Neural progenitor cell (in vitro differentiated cells): ENCODE results near the gene GABRA5. TPM values are rescaled to one million over a fixed set of nuclear protein-coding genes. Genes with fewer than 3 reads are reported as not detected.

ENCODE experiments used
- DNase-seq: peaks from one replicate; pipeline ENCODE4 v3.0.0-alpha.2; 2016; ENCODE audit warnings: low spot score
- H2AFZ ChIP-seq: fragments of 200-600 bp; sonication (generic); replicated peaks from 2 replicates; pipeline ENCODE4 v1.6.1; 2016; ENCODE audit warnings: antibody characterized with exemption
- H3F3A ChIP-seq: fragments of 200-600 bp; sonication (generic); 2 replicates; pipeline ENCODE4 v1.6.1; 2016; ENCODE audit warnings: antibody characterized with exemption, low read depth
- H3K27ac ChIP-seq: fragments of 200-600 bp; sonication (generic); 2 replicates; pipeline ENCODE4 v1.5.1; 2016; ENCODE audit warnings: mild to moderate bottlenecking
- H3K27me3 ChIP-seq: fragments of 200-600 bp; sonication (generic); 2 replicates; pipeline ENCODE4 v1.6.1; 2016; ENCODE audit warnings: mild to moderate bottlenecking, moderate library complexity
- H3K36me3 ChIP-seq: fragments of 200-600 bp; sonication (generic); 2 replicates; pipeline ENCODE4 v1.5.1; 2016
- H3K4me1 ChIP-seq: fragments of 200-600 bp; sonication (generic); 2 replicates; pipeline ENCODE4 v1.6.1; 2016; ENCODE audit warnings: mixed run types
- H3K4me2 ChIP-seq: fragments of 200-600 bp; sonication (generic); 2 replicates; pipeline ENCODE4 v1.6.1; 2016
- H3K4me3 ChIP-seq: fragments of 200-600 bp; sonication (generic); 2 replicates; pipeline ENCODE4 v1.5.1; 2016
- H3K79me2 ChIP-seq: fragments of 200-600 bp; sonication (generic); 2 replicates; pipeline ENCODE4 v1.6.1; 2016; ENCODE audit warnings: low read depth
- H3K9ac ChIP-seq: fragments of 200-600 bp; sonication (generic); 2 replicates; pipeline ENCODE4 v1.6.1; 2016
- H3K9me3 ChIP-seq: fragments of 200-600 bp; sonication (generic); 2 replicates; pipeline ENCODE4 v1.5.1; 2016; ENCODE audit warnings: low read depth
- H4K20me1 ChIP-seq: fragments of 200-600 bp; sonication (generic); 2 replicates; pipeline ENCODE4 v1.6.1; 2016; ENCODE audit warnings: low read depth
- H3K27ac Mint-ChIP-seq: 3 replicates; pipeline ENCODE4 v1.8.0; 2021; ENCODE audit warnings: mixed read lengths
- H3K27me3 Mint-ChIP-seq: 2 replicates; pipeline ENCODE4 v1.8.0; 2022; ENCODE audit warnings: low read depth, mild to moderate bottlenecking, inconsistent platforms, moderate library complexity, mixed read lengths; ENCODE audit not compliant: insufficient read depth
- H3K36me3 Mint-ChIP-seq: 3 replicates; pipeline ENCODE4 v1.8.0; 2021; ENCODE audit warnings: mixed read lengths
- H3K4me1 Mint-ChIP-seq: 3 replicates; pipeline ENCODE4 v1.8.0; 2021; ENCODE audit warnings: mixed read lengths
- H3K4me3 Mint-ChIP-seq: 3 replicates; pipeline ENCODE4 v1.8.0; 2021; ENCODE audit warnings: mild to moderate bottlenecking, moderate library complexity, mixed read lengths
- H3K9me3 Mint-ChIP-seq: 3 replicates; pipeline ENCODE4 v1.8.0; 2020; ENCODE audit warnings: mixed read lengths
- EZH2 ChIP-seq: fragments of 200-600 bp; sonication (generic); IDR thresholded peaks from 2 replicates; pipeline ENCODE4 v1.6.1; 2017; ENCODE audit warnings: antibody characterized with exemption, mild to moderate bottlenecking, moderate library complexity
- EZH2phosphoT487 ChIP-seq: fragments of 200-600 bp; sonication (generic); IDR thresholded peaks from 2 replicates; pipeline ENCODE4 v1.6.1; 2017; ENCODE audit warnings: antibody characterized with exemption
- total RNA-seq: library from RNA; depleted of rRNA; stranded (reverse); fragments of >200 nt; gene quantifications from 2 replicates; pipeline ENCODE4 v1.2.3, GENCODE V29; 2015; ENCODE audit warnings: low replicate concordance
- TF ChIP-seq, protein P1 (sequence below): fragments of 200-600 bp; sonication (generic); IDR thresholded peaks from 2 replicates; pipeline ENCODE4 v1.5.1; 2017; ENCODE audit warnings: antibody characterized with exemption, mild to moderate bottlenecking

The GABRA5 gene
- total RNA-seq, 1 donor from 2014 or later: 3.0 TPM

DNA sequence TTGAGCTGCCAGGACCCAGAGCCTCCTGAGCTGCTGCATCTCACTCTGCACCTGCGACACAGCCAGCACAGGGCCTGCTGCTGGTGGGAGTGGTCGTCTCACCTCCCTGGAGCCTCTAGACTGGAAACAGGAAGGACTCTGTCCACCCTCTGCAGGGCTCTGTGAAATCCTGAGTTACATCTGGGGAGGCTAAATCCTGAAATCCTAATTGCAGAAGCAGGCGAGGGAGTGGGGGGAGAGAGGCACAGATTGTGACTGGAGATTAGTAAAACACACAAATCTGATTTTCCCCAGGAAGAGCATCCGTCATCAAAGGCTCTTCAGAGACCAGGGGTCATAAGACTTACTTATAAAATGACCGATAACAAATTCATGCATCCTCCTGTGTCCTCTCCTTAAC is 72.5 kb downstream of the GABRA5 start:
- Histone ChIP-seq H3K79me2 (no peaks in the 10 kb centered on the region), H3K9me3 (no peaks in the 10 kb centered on the region), H4K20me1 (no peaks in the 10 kb centered on the region), H3F3A (no peaks in the 10 kb centered on the region), H3K36me3 (no peaks in the 10 kb centered on the region), H3K4me2 (no peak overlapping the region), H3K4me3 (no peak overlapping the region), H3K9ac (no peak overlapping the region), H3K4me1 (no peaks in the 10 kb centered on the region), H2AFZ (no peak overlapping the region), H3K27me3 (no peaks in the 10 kb centered on the region), H3K27ac (no peak overlapping the region)
- Mint-ChIP-seq H3K27me3 (peaks cover 7% of the 10 kb centered on the region), H3K4me3 (no peak overlapping the region), H3K9me3 (no peaks in the 10 kb centered on the region), H3K27ac (no peak overlapping the region), H3K36me3 (peaks cover under 1% of the 10 kb centered on the region), H3K4me1 (peaks cover 9% of the 10 kb centered on the region)
- no peak for DNase-seq
- TF ChIP-seq EZH2 (no peak), EZH2phosphoT487 (no peak)
- TF ChIP-seq, protein P1, sequence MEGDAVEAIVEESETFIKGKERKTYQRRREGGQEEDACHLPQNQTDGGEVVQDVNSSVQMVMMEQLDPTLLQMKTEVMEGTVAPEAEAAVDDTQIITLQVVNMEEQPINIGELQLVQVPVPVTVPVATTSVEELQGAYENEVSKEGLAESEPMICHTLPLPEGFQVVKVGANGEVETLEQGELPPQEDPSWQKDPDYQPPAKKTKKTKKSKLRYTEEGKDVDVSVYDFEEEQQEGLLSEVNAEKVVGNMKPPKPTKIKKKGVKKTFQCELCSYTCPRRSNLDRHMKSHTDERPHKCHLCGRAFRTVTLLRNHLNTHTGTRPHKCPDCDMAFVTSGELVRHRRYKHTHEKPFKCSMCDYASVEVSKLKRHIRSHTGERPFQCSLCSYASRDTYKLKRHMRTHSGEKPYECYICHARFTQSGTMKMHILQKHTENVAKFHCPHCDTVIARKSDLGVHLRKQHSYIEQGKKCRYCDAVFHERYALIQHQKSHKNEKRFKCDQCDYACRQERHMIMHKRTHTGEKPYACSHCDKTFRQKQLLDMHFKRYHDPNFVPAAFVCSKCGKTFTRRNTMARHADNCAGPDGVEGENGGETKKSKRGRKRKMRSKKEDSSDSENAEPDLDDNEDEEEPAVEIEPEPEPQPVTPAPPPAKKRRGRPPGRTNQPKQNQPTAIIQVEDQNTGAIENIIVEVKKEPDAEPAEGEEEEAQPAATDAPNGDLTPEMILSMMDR: no peak

GRCh38 chr15:26941489-26941888 is 74.6 kb downstream of the GABRA5 start:
- Histone ChIP-seq H3K4me3 (no peak overlapping the region), H3K9me3 (no peaks in the 10 kb centered on the region), H3K9ac (no peak overlapping the region), H4K20me1 (no peaks in the 10 kb centered on the region), H3K27me3 (no peaks in the 10 kb centered on the region), H3K79me2 (no peaks in the 10 kb centered on the region), H2AFZ (no peak overlapping the region), H3K4me2 (no peak overlapping the region), H3K27ac (no peak overlapping the region), H3K4me1 (no peaks in the 10 kb centered on the region), H3K36me3 (no peaks in the 10 kb centered on the region), H3F3A (no peaks in the 10 kb centered on the region)
- H3K4me3 Mint-ChIP-seq: no peak overlapping the region
- TF ChIP-seq EZH2 (no peak), EZH2phosphoT487 (no peak)
- TF ChIP-seq, protein P1: no peak
- DNase-seq: no peak
- H3K4me1 Mint-ChIP-seq: peaks cover 9% of the 10 kb centered on the region
- peaks cover 2% of the 10 kb centered on the region for H3K36me3 Mint-ChIP-seq
- peaks cover 3% of the 10 kb centered on the region for H3K9me3 Mint-ChIP-seq
- peaks cover 3% of the 10 kb centered on the region for H3K27me3 Mint-ChIP-seq
- H3K27ac Mint-ChIP-seq: no peak overlapping the region

GRCh38 chr15:26943866-26944265 is 77.0 kb downstream of the GABRA5 start:
- H3K27me3 ChIP-seq: no peaks in the 10 kb centered on the region
- no peaks in the 10 kb centered on the region for H4K20me1 ChIP-seq
- TF ChIP-seq EZH2 (no peak), EZH2phosphoT487 (no peak)
- TF ChIP-seq, protein P1: no peak
- Mint-ChIP-seq H3K4me1 (peaks cover 4% of the 10 kb centered on the region), H3K4me3 (no peak overlapping the region), H3K27ac (no peak overlapping the region), H3K9me3 (peaks cover 3% of the 10 kb centered on the region), H3K36me3 (peaks cover 2% of the 10 kb centered on the region), H3K27me3 (peaks cover 3% of the 10 kb centered on the region)
- no peak overlapping the region for H2AFZ ChIP-seq
- H3K4me2 ChIP-seq: no peak overlapping the region
- H3K79me2 ChIP-seq: no peaks in the 10 kb centered on the region
- H3K4me1 ChIP-seq: no peaks in the 10 kb centered on the region
- no peaks in the 10 kb centered on the region for H3F3A ChIP-seq
- H3K4me3 ChIP-seq: no peak overlapping the region
- H3K36me3 ChIP-seq: no peaks in the 10 kb centered on the region
- no peak overlapping the region for H3K27ac ChIP-seq
- DNase-seq: no peak
- no peak overlapping the region for H3K9ac ChIP-seq
- H3K9me3 ChIP-seq: no peaks in the 10 kb centered on the region
